Measurements from ENCODE around the gene ZSWIM1. TPM values are rescaled to one million over a fixed set of nuclear protein-coding genes. Genes with fewer than 3 reads are reported as not detected.

The ZSWIM1 gene
- total RNA-seq, 1 donor from 2014 or later, result 10.3 TPM

- no peak for DNase-seq (ENCODE audit: low spot score)
- intact Hi-C loops (cut with micrococcal nuclease), result loop anchor here (2.0 kb wide), 2 partner anchors 53 to 63 kb away; partner anchors contain the start of genes ACOT8, ZNF335 and ZSWIM3
Measured at GRCh38 chr20:45909817-45910669, 29.0 kb downstream of the ZSWIM1 start.

GRCh38 chr20:45910670-45911485 is 29.9 kb downstream of the ZSWIM1 start:
- peak; percentile 89 for DNase-seq (ENCODE audit: low spot score)
- H3K4me3 Mint-ChIP-seq (ENCODE audit: low read depth), result peak overlapping the region; percentile 72
- no peaks in the 10 kb centered on the region for H3K9me3 Mint-ChIP-seq
- H3K27ac Mint-ChIP-seq, result peak overlapping the region; percentile 85
- H3K36me3 Mint-ChIP-seq (ENCODE audit: low read depth), result no peaks in the 10 kb centered on the region
- peaks cover 7% of the 10 kb centered on the region for H3K4me1 Mint-ChIP-seq (ENCODE audit: low read depth)
- intact Hi-C loops (cut with micrococcal nuclease), result loop anchor here (1.0 to 2.0 kb wide), 4 partner anchors 20 to 62 kb away; partner anchors contain the start of genes ACOT8, CTSA, NEURL2 and ZNF335
- H3K27me3 Mint-ChIP-seq (ENCODE audit: low read depth), result peaks cover 6% of the 10 kb centered on the region

More at GRCh38 chr20:45909817-45910669, 29.0 kb downstream of the ZSWIM1 start:
- no peak overlapping the region for H3K27ac Mint-ChIP-seq
- peaks cover 6% of the 10 kb centered on the region for H3K27me3 Mint-ChIP-seq (ENCODE audit: low read depth)
- H3K9me3 Mint-ChIP-seq, result no peaks in the 10 kb centered on the region
- H3K4me3 Mint-ChIP-seq (ENCODE audit: low read depth), result peak overlapping the region; percentile 72
- H3K4me1 Mint-ChIP-seq (ENCODE audit: low read depth), result peaks cover 7% of the 10 kb centered on the region
- no peaks in the 10 kb centered on the region for H3K36me3 Mint-ChIP-seq (ENCODE audit: low read depth)

GRCh38 chr20:45911486-45912343 is 30.7 kb downstream of the ZSWIM1 start, which contains the start of gene PLTP:
PLTP (minus strand) TSS chr20:45912155; CDS start chr20:45911452, 703 bp downstream.
- H3K9me3 Mint-ChIP-seq, result no peaks in the 10 kb centered on the region
- H3K27me3 Mint-ChIP-seq (ENCODE audit: low read depth), result peaks cover 13% of the 10 kb centered on the region
- peak; percentile 16 for DNase-seq (ENCODE audit: low spot score)
- H3K4me3 Mint-ChIP-seq (ENCODE audit: low read depth), result peak within 1 kb of the TSS; percentile 72
- H3K36me3 Mint-ChIP-seq (ENCODE audit: low read depth), result no peaks in the 10 kb centered on the region
- peak within 1 kb of the TSS; percentile 53 for H3K27ac Mint-ChIP-seq
- intact Hi-C loops (cut with micrococcal nuclease), result loop anchor here (1.0 to 2.0 kb wide), 4 partner anchors 20 to 61 kb away; partner anchors contain the start of genes ACOT8, CTSA, NEURL2 and ZNF335
- peaks cover 7% of the 10 kb centered on the region for H3K4me1 Mint-ChIP-seq (ENCODE audit: low read depth)

GRCh38 chr20:45912344-45912682 is 31.3 kb downstream of the ZSWIM1 start:
- intact Hi-C loops (cut with micrococcal nuclease), result no loop called here
- Mint-ChIP-seq H3K27ac (no peak overlapping the region), H3K4me1 (ENCODE audit: low read depth) (peaks cover 7% of the 10 kb centered on the region), H3K27me3 (ENCODE audit: low read depth) (peaks cover 14% of the 10 kb centered on the region), H3K9me3 (no peaks in the 10 kb centered on the region), H3K36me3 (ENCODE audit: low read depth) (no peaks in the 10 kb centered on the region), H3K4me3 (ENCODE audit: low read depth) (peak overlapping the region; percentile 21)
- no peak for DNase-seq (ENCODE audit: low spot score)

GRCh38 chr20:45913116-45913515 is 32.1 kb downstream of the ZSWIM1 start:
- Mint-ChIP-seq H3K4me3 (ENCODE audit: low read depth) (peak overlapping the region; percentile 30), H3K27me3 (ENCODE audit: low read depth) (peaks cover 16% of the 10 kb centered on the region), H3K36me3 (ENCODE audit: low read depth) (no peaks in the 10 kb centered on the region), H3K9me3 (no peaks in the 10 kb centered on the region), H3K27ac (peak overlapping the region; percentile 60), H3K4me1 (ENCODE audit: low read depth) (peaks cover 7% of the 10 kb centered on the region)
- intact Hi-C loops (cut with micrococcal nuclease), result no loop called here
- no peak for DNase-seq (ENCODE audit: low spot score)

- H3K27me3 Mint-ChIP-seq (ENCODE audit: low read depth), result peaks cover 37% of the 10 kb centered on the region
- intact Hi-C loops (cut with micrococcal nuclease), result no loop called here
- no peak for DNase-seq (ENCODE audit: low spot score)
- no peak overlapping the region for H3K27ac Mint-ChIP-seq
- peaks cover 6% of the 10 kb centered on the region for H3K4me1 Mint-ChIP-seq (ENCODE audit: low read depth)
- H3K4me3 Mint-ChIP-seq (ENCODE audit: low read depth), result no peak overlapping the region
- no peaks in the 10 kb centered on the region for H3K36me3 Mint-ChIP-seq (ENCODE audit: low read depth)
- no peaks in the 10 kb centered on the region for H3K9me3 Mint-ChIP-seq
Measured at GRCh38 chr20:45917790-45918141, 36.7 kb downstream of the ZSWIM1 start.

GRCh38 chr20:45918182-45918737 is 37.2 kb downstream of the ZSWIM1 start:
- peaks cover 5% of the 10 kb centered on the region for H3K4me1 Mint-ChIP-seq (ENCODE audit: low read depth)
- no peak overlapping the region for H3K4me3 Mint-ChIP-seq (ENCODE audit: low read depth)
- peaks cover 41% of the 10 kb centered on the region for H3K27me3 Mint-ChIP-seq (ENCODE audit: low read depth)
- H3K27ac Mint-ChIP-seq, result no peak overlapping the region
- no peak for DNase-seq (ENCODE audit: low spot score)
- intact Hi-C loops (cut with micrococcal nuclease), result no loop called here
- H3K9me3 Mint-ChIP-seq, result no peaks in the 10 kb centered on the region
- H3K36me3 Mint-ChIP-seq (ENCODE audit: low read depth), result no peaks in the 10 kb centered on the region

GRCh38 chr20:45918779-45919537 is 37.9 kb downstream of the ZSWIM1 start:
- Mint-ChIP-seq H3K9me3 (no peaks in the 10 kb centered on the region), H3K4me3 (ENCODE audit: low read depth) (no peak overlapping the region), H3K36me3 (ENCODE audit: low read depth) (no peaks in the 10 kb centered on the region), H3K27me3 (ENCODE audit: low read depth) (peaks cover 41% of the 10 kb centered on the region), H3K4me1 (ENCODE audit: low read depth) (peaks cover 5% of the 10 kb centered on the region), H3K27ac (no peak overlapping the region)
- no peak for DNase-seq (ENCODE audit: low spot score)
- intact Hi-C loops (cut with micrococcal nuclease), result no loop called here

- Mint-ChIP-seq H3K4me1 (ENCODE audit: low read depth) (peaks cover 5% of the 10 kb centered on the region), H3K27ac (no peak overlapping the region), H3K4me3 (ENCODE audit: low read depth) (no peak overlapping the region), H3K36me3 (ENCODE audit: low read depth) (no peaks in the 10 kb centered on the region), H3K27me3 (ENCODE audit: low read depth) (peaks cover 37% of the 10 kb centered on the region), H3K9me3 (no peaks in the 10 kb centered on the region)
- no peak for DNase-seq (ENCODE audit: low spot score)
- intact Hi-C loops (cut with micrococcal nuclease), result no loop called here
Measured at GRCh38 chr20:45919542-45920399, 38.7 kb downstream of the ZSWIM1 start.

GRCh38 chr20:45920462-45921336 is 39.7 kb downstream of the ZSWIM1 start:
- Mint-ChIP-seq H3K36me3 (ENCODE audit: low read depth) (no peaks in the 10 kb centered on the region), H3K4me3 (ENCODE audit: low read depth) (no peak overlapping the region), H3K27ac (no peak overlapping the region), H3K9me3 (no peaks in the 10 kb centered on the region), H3K27me3 (ENCODE audit: low read depth) (peaks cover 40% of the 10 kb centered on the region), H3K4me1 (ENCODE audit: low read depth) (peaks cover 5% of the 10 kb centered on the region)
- intact Hi-C loops (cut with micrococcal nuclease), result no loop called here
- DNase-seq (ENCODE audit: low spot score), result no peak

All from activated T-helper 2 cell treated with anti-CD3 and anti-CD28 coated beads, Interferon-gamma antibody, Interleukin-2, Interleukin-4, amounts not matched to agents 10 μg/mL and 5 μg/mL and 100 μg/mL, durations not matched to agents 14 hours and 24 hours and 36 hours (primary cell).